NT2/D1 (cell line): Measurements from ENCODE around the gene GDF7.

Source experiments
- SUZ12 ChIP-seq: IDR thresholded peaks from 2 replicates; pipeline ENCODE4 v1.6.1; 2011; ENCODE audit not compliant: insufficient read length, insufficient read depth; ENCODE audit errors: extremely low read depth
- YY1 ChIP-seq: IDR thresholded peaks from 2 replicates; pipeline ENCODE4 v1.6.1; 2011; ENCODE audit not compliant: insufficient read length, insufficient read depth
- ZNF274 ChIP-seq: IDR thresholded peaks from 2 replicates; pipeline ENCODE4 v1.6.1; 2011; ENCODE audit warnings: mild to moderate bottlenecking, low read depth, low read length

GRCh38 chr2:20626698-20627513 is 40.0 kb upstream of the GDF7 start:
- TF ChIP-seq ZNF274 (no peak), SUZ12 (no peak), YY1 (no peak)
